Measurements from ENCODE around the gene AGA. TPM values are rescaled to one million over a fixed set of nuclear protein-coding genes. Genes with fewer than 3 reads are reported as not detected.

AGA gene
- total RNA-seq, 1 experiment from 2014 or later: 18.7 TPM

GRCh38 chr4:177393236-177393635 is 49.0 kb downstream of the AGA start:
- Histone ChIP-seq H3K27me3 (replicated peaks) (no peaks in the 10 kb centered on the region; the same call in 1 of the 2 replicates), H3K27ac (no peak overlapping the region), H3K36me3 (no peaks in the 10 kb centered on the region), H3K4me3 (no peak overlapping the region), H3K9me3 (replicated peaks) (no peaks in the 10 kb centered on the region), H3K4me1 (replicated peaks) (no peaks in the 10 kb centered on the region)
- no peak for DNase-seq (ENCODE audit: low read depth in 1 of 2, low spot score in 2 of 2)

- Histone ChIP-seq H3K27ac (no peak overlapping the region), H3K9me3 (replicated peaks) (no peaks in the 10 kb centered on the region), H3K4me3 (no peak overlapping the region), H3K27me3 (replicated peaks) (no peaks in the 10 kb centered on the region), H3K4me1 (replicated peaks) (no peaks in the 10 kb centered on the region), H3K36me3 (no peaks in the 10 kb centered on the region)
- DNase-seq (ENCODE audit: low read depth in 1 of 2, low spot score in 2 of 2): no peak
These were observed 50.3 kb downstream of the AGA start for GRCh38 chr4:177391953-177392352.

GRCh38 chr4:177391287-177391686 is 51.0 kb downstream of the AGA start:
- DNase-seq (ENCODE audit: low read depth in 1 of 2, low spot score in 2 of 2): no peak
- H3K36me3 ChIP-seq: no peaks in the 10 kb centered on the region
- H3K4me3 ChIP-seq: no peak overlapping the region
- H3K27me3 ChIP-seq (replicated peaks): no peaks in the 10 kb centered on the region
- no peaks in the 10 kb centered on the region for H3K4me1 ChIP-seq (replicated peaks)
- H3K9me3 ChIP-seq (replicated peaks): no peaks in the 10 kb centered on the region
- no peak overlapping the region for H3K27ac ChIP-seq

GRCh38 chr4:177386278-177386815 is 55.9 kb downstream of the AGA start:
- H3K27ac ChIP-seq: no peak overlapping the region
- H3K36me3 ChIP-seq: no peaks in the 10 kb centered on the region
- no peak for DNase-seq (ENCODE audit: low read depth in 1 of 2, low spot score in 2 of 2)
- no peak overlapping the region for H3K4me3 ChIP-seq
- no peaks in the 10 kb centered on the region for H3K27me3 ChIP-seq (replicated peaks)
- H3K9me3 ChIP-seq (replicated peaks): no peaks in the 10 kb centered on the region
- no peaks in the 10 kb centered on the region for H3K4me1 ChIP-seq (replicated peaks)

GRCh38 chr4:177385576-177386277 is 56.5 kb downstream of the AGA start:
- Histone ChIP-seq H3K27me3 (replicated peaks) (no peaks in the 10 kb centered on the region), H3K36me3 (no peaks in the 10 kb centered on the region)
- DNase-seq (ENCODE audit: low read depth in 1 of 2, low spot score in 2 of 2): no peak

GRCh38 chr4:177384856-177385397 is 57.3 kb downstream of the AGA start:
- Histone ChIP-seq H3K27ac (no peak overlapping the region), H3K36me3 (no peaks in the 10 kb centered on the region), H3K27me3 (replicated peaks) (no peaks in the 10 kb centered on the region), H3K4me1 (replicated peaks) (no peaks in the 10 kb centered on the region), H3K9me3 (replicated peaks) (no peaks in the 10 kb centered on the region), H3K4me3 (no peak overlapping the region)
- DNase-seq (ENCODE audit: low read depth in 1 of 2, low spot score in 2 of 2): no peak

More at GRCh38 chr4:177385576-177386277, 56.5 kb downstream of the AGA start:
- no peaks in the 10 kb centered on the region for H3K4me1 ChIP-seq (replicated peaks)
- no peaks in the 10 kb centered on the region for H3K9me3 ChIP-seq (replicated peaks)
- no peak overlapping the region for H3K27ac ChIP-seq
- no peak overlapping the region for H3K4me3 ChIP-seq

GRCh38 chr4:177381762-177382310 is 60.4 kb downstream of the AGA start:
- H3K9me3 ChIP-seq (replicated peaks): no peaks in the 10 kb centered on the region
- no peaks in the 10 kb centered on the region for H3K4me1 ChIP-seq (replicated peaks)
- no peaks in the 10 kb centered on the region for H3K27me3 ChIP-seq (replicated peaks)
- no peak overlapping the region for H3K27ac ChIP-seq
- no peaks in the 10 kb centered on the region for H3K36me3 ChIP-seq
- H3K4me3 ChIP-seq: no peak overlapping the region
- no peak for DNase-seq (ENCODE audit: low read depth in 1 of 2, low spot score in 2 of 2)

Other genes starting within 250 kb of the AGA start
- 26.8 and 27.3 TPM in 2 replicates for gene NEIL3, start 132.6 kb downstream of the AGA start, total RNA-seq (2014; rRNA removed; shearing (Covaris generic))